Measurements from ENCODE around the gene ILRUN.

DNA sequence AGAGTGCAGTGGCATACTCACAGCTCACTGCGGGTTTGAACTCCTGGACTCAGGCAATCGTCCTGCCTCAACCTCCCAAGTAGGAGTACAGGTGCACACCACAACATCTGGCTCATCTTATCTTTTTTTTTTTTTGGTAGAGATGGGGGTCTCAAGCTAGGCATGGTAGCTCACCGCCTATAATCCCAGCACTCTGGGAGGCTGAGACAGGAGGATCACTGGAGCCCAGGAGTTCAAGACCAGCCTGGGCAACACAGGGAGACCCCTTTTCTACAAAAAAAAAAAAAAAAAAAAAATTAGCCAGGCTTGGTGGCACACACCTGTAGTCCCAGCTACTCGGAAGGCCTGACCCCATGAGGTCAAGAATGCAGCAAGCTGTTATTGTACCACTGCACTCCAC is 31.5 kb downstream of the ILRUN start:
- TF ChIP-seq TAF1 (IDR thresholded peaks at IDR 0.05; ENCODE audit: borderline replicate concordance, low read depth, low read length): no peak
- TF ChIP-seq POLR2AphosphoS5 (IDR thresholded peaks at IDR 0.05; ENCODE audit: low read depth, low read length): no peak
- TF ChIP-seq, protein P1, sequence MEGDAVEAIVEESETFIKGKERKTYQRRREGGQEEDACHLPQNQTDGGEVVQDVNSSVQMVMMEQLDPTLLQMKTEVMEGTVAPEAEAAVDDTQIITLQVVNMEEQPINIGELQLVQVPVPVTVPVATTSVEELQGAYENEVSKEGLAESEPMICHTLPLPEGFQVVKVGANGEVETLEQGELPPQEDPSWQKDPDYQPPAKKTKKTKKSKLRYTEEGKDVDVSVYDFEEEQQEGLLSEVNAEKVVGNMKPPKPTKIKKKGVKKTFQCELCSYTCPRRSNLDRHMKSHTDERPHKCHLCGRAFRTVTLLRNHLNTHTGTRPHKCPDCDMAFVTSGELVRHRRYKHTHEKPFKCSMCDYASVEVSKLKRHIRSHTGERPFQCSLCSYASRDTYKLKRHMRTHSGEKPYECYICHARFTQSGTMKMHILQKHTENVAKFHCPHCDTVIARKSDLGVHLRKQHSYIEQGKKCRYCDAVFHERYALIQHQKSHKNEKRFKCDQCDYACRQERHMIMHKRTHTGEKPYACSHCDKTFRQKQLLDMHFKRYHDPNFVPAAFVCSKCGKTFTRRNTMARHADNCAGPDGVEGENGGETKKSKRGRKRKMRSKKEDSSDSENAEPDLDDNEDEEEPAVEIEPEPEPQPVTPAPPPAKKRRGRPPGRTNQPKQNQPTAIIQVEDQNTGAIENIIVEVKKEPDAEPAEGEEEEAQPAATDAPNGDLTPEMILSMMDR (IDR thresholded peaks at IDR 0.05): no peak
- no peak for TF ChIP-seq EZH2phosphoT487 (IDR thresholded peaks at IDR 0.05; ENCODE audit: borderline replicate concordance, low read depth)
